Right atrium auricular region (tissue), 2 donors: ENCODE data around the gene WDR49. TPM values are rescaled to one million over a fixed set of nuclear protein-coding genes. Genes with fewer than 3 reads are reported as not detected.

Experiments used
- DNase-seq: peaks from one replicate; pipeline ENCODE4 v3.0.0-alpha.2; 2019; ENCODE audit warnings: low spot score
- H3K27ac ChIP-seq, 2 donors: fragments of 200-600 bp; sonication (generic); 1 replicate in 1 of 2; 2 replicates in 1 of 2; pipeline ENCODE4 v1.5.1; 2016 to 2019
- H3K27me3 ChIP-seq, 2 donors: fragments of 200-600 bp; sonication (generic); one replicate each; pipeline versions ENCODE4 v1.5.1 to v1.6.0; 2017 to 2019
- H3K36me3 ChIP-seq: fragments of 200-600 bp; sonication (generic); one replicate; pipeline ENCODE4 v1.5.1; 2016
- H3K4me1 ChIP-seq, 2 donors: fragments of 200-600 bp; sonication (generic); one replicate each; pipeline versions ENCODE4 v1.5.1 to v1.6.0; 2017 to 2019
- H3K4me3 ChIP-seq, 2 donors: fragments of 200-600 bp; sonication (generic); 1 replicate in 1 of 2; 2 replicates in 1 of 2; pipeline ENCODE4 v1.5.1; 2017 to 2019; ENCODE audit warnings: mild to moderate bottlenecking in 1 of 2, moderate library complexity in 1 of 2
- H3K9me3 ChIP-seq, 2 donors: fragments of 200-600 bp; sonication (generic); one replicate each; pipeline ENCODE4 v1.5.1; 2019
- total RNA-seq, 2 donors: library from RNA; depleted of rRNA; stranded (reverse); fragments of >200 nt; gene quantifications; one replicate each; pipeline ENCODE4 v1.1.0, GENCODE V29; 2016
- TF ChIP-seq, protein P1 (sequence below), 2 donors: fragments of 200-600 bp; sonication (generic); IDR thresholded peaks; one replicate each; pipeline ENCODE4 v1.5.1; 2019; ENCODE audit warnings: antibody characterized with exemption in 2 of 2

Gene WDR49
- total RNA-seq, 2 donors from 2014 or later, result 5.5 to 14.8 TPM

DNA sequence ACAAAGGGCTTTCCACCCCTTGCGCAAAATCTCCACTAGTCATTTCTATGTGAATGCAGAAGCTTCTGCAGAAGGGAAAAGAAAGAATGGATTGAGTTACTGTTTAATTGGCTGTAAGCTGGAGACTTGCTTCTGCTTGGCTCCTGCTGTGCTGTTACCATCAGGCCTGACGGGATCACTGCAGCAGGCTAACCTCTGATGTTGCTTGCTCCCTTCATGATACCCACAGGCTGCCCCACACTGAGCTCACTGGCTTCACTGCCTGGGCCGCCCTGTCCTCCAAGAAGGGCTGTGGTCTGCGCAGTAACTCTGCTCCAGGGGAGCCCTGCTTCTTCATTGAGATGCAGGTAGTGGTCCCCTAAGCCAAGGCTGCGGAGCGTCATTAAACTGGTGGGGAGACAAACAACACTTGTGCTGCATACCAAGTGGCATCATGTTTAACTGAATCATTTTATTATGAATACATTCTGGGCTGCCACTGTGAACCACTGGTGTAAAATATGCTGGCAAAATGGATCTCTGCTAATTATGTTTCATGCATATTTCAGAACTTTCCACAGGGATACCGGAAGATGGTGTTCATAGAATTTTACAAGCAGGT is 78.6 kb downstream of the WDR49 start:
- no peak for DNase-seq
- Histone ChIP-seq H3K4me3 (no peak overlapping the region), H3K27me3 (no peaks in the 10 kb centered on the region), H3K36me3 (no peaks in the 10 kb centered on the region), H3K4me1 (no peaks in the 10 kb centered on the region), H3K9me3 (no peaks in the 10 kb centered on the region), H3K27ac (no peak overlapping the region)
- TF ChIP-seq, protein P1, sequence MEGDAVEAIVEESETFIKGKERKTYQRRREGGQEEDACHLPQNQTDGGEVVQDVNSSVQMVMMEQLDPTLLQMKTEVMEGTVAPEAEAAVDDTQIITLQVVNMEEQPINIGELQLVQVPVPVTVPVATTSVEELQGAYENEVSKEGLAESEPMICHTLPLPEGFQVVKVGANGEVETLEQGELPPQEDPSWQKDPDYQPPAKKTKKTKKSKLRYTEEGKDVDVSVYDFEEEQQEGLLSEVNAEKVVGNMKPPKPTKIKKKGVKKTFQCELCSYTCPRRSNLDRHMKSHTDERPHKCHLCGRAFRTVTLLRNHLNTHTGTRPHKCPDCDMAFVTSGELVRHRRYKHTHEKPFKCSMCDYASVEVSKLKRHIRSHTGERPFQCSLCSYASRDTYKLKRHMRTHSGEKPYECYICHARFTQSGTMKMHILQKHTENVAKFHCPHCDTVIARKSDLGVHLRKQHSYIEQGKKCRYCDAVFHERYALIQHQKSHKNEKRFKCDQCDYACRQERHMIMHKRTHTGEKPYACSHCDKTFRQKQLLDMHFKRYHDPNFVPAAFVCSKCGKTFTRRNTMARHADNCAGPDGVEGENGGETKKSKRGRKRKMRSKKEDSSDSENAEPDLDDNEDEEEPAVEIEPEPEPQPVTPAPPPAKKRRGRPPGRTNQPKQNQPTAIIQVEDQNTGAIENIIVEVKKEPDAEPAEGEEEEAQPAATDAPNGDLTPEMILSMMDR (IDR thresholded peaks at IDR 0.05), result no peak

DNA sequence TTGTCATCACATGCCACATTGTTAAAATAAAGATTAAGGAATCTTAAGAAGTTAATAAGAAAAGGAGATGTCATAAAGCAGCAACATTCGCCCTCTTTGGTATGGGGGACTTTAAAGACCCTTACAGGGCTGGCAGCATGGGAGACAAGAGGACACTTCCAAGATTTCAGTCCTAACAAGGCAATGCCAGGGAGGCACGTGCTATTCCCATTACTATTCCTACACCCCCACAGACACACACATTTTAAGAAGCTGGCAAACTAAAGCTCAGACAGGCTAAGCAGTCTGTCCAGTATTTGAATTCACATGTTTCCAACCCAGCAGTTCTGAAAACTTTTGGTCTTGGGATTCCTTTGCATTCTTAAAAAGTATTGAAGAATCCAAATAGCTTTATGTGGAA is 80.8 kb downstream of the WDR49 start:
- TF ChIP-seq, protein P1 (IDR thresholded peaks at IDR 0.05), result no peak
- Histone ChIP-seq H3K27me3 (no peaks in the 10 kb centered on the region), H3K27ac (no peak overlapping the region), H3K4me1 (no peaks in the 10 kb centered on the region), H3K4me3 (no peak overlapping the region), H3K9me3 (no peaks in the 10 kb centered on the region), H3K36me3 (no peaks in the 10 kb centered on the region)
- no peak for DNase-seq

DNA sequence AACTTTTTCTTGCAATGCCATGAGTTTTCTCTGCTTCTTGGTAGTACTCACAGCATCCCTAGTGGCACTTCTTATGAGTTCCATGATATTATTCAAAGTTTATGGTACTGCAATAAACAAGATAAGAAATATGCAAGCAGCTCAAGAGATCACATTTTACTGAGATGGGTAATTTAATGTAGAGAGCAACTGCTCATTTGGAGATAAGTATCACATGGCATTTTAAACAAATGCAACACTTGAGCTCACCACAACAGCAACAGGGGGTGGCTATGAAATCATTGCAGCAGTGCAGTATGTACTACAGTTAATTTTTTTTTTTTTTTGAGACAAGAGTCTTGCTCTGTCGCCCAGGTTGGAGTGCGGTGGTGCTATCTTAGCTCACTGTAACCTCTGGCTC is 85.1 kb downstream of the WDR49 start:
- Histone ChIP-seq H3K27ac (no peak overlapping the region), H3K9me3 (no peaks in the 10 kb centered on the region), H3K4me1 (no peaks in the 10 kb centered on the region), H3K27me3 (no peaks in the 10 kb centered on the region), H3K4me3 (no peak overlapping the region), H3K36me3 (no peaks in the 10 kb centered on the region)
- TF ChIP-seq, protein P1 (IDR thresholded peaks at IDR 0.05), result no peak
- no peak for DNase-seq

DNA sequence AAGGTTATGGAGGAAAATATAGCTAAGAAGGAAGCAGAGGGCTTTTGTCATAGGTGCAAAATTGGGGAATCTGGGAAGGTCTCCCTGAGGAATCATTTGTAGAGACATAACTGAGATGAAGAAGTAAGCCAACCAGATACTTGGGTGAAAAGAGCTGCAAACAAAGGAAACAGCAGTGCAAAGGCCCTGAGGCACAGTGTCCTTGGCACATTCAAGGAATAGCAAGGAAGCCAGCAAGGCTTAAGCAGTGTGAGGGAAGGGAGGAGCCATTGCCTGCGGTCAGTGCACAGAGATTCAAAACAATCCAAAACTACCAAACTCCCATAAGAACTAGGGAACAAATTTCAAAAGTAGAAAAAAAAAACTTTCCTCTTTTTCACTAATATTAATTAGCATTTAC is 88.3 kb downstream of the WDR49 start:
- H3K36me3 ChIP-seq, result no peaks in the 10 kb centered on the region
- no peaks in the 10 kb centered on the region for H3K27me3 ChIP-seq
- no peak for DNase-seq
- no peaks in the 10 kb centered on the region for H3K9me3 ChIP-seq
- H3K27ac ChIP-seq, result no peak overlapping the region
- no peaks in the 10 kb centered on the region for H3K4me1 ChIP-seq
- TF ChIP-seq, protein P1 (IDR thresholded peaks at IDR 0.05), result no peak
- H3K4me3 ChIP-seq, result no peak overlapping the region

DNA sequence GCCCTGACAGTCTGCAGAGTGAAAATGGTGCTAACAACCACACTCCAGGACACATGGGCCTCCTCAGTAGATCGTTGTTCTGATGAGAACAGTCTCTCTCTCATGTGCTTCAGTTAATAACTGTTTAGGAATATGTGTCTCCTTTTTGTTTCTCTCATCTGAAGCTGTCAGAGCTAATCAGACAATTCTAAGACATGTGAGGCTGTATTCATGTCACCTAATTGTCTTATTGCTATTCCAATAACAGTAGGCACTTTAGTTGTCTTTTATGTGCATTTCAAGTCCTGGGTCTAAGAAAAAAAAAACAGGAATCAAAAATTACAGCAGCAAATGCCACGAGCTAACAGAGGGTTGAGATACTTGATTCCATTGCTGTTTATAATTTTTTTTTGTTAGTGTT is 89.1 kb downstream of the WDR49 start:
- TF ChIP-seq, protein P1 (IDR thresholded peaks at IDR 0.05), result no peak
- H3K4me3 ChIP-seq, result no peak overlapping the region
- H3K9me3 ChIP-seq, result no peaks in the 10 kb centered on the region
- H3K36me3 ChIP-seq, result no peaks in the 10 kb centered on the region
- no peaks in the 10 kb centered on the region for H3K4me1 ChIP-seq
- no peak overlapping the region for H3K27ac ChIP-seq
- no peak for DNase-seq
- no peaks in the 10 kb centered on the region for H3K27me3 ChIP-seq

DNA sequence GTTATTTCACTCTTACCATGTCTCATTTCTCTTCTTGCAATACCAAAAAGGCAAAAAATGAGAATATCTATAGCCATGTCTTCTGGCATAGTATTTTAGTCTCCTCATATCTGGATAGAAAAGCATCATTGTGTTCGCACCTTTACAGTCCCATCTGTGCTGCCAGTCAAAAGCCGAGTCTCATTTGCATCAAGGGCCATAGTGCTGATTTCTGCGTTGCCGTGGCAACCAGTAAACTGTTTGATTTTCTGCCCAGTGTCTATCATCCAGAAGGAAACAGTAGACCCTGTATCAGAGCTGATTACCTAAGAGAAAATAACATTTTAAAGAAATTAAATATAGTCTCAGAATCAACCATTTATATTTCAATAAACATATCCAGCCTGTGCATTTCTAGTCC is 93.8 kb downstream of the WDR49 start:
- Histone ChIP-seq H3K27me3 (no peaks in the 10 kb centered on the region), H3K4me1 (no peaks in the 10 kb centered on the region), H3K36me3 (no peaks in the 10 kb centered on the region), H3K27ac (no peak overlapping the region), H3K4me3 (no peak overlapping the region), H3K9me3 (no peaks in the 10 kb centered on the region)
- DNase-seq, result no peak
- TF ChIP-seq, protein P1 (IDR thresholded peaks at IDR 0.05), result no peak
